ENCODE measurements around the gene ZSWIM6.

ZSWIM6 gene

GRCh38 chr5:61333321-61333953, 1.4 kb downstream of the ZSWIM6 start:
- DNase-seq, result peak; percentile 58

DNA sequence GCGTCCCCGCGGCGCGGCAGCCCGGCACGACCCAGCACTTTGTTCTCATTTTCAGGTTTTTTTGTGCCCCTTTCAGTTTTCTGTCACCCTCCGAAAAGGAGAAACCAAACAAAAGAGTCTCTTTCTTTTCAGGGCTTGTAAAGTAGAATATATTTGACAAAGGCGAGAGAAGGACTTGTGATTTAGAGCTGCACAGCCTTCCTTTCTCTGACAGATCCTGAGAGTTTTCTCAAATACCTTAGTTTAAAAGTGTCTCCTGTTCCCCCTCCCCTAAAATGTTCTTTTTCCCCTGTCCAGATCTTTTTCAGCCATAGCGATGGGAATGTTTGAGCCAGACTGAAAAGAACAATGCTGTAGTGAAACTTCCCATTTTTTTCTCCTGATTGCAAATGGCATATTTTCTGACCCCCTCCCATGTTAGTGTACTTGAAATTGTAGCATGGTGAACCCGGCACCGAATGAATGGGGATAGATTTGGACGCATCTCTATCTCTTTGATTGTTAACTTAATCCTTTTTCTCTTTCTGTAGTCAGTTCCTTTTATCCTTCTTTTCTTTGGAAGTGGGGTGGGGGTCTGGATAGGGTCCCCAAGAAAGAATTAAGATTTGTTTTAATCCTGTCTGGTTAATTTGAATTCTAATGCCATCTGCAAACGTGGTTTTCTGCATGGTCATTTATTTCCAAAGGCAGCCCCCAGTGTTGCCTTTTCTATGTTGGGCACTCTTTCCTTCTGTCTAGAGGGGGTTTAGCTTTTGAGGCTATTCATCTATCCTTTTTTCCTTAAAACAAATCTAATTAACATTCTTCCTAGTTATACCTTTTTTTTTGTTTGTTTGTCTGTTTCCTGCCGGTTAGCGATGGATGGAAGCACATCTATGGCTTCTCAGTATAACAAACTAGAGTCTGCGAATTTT, 2.2 kb downstream of the ZSWIM6 start:
- no peak for DNase-seq

DNA sequence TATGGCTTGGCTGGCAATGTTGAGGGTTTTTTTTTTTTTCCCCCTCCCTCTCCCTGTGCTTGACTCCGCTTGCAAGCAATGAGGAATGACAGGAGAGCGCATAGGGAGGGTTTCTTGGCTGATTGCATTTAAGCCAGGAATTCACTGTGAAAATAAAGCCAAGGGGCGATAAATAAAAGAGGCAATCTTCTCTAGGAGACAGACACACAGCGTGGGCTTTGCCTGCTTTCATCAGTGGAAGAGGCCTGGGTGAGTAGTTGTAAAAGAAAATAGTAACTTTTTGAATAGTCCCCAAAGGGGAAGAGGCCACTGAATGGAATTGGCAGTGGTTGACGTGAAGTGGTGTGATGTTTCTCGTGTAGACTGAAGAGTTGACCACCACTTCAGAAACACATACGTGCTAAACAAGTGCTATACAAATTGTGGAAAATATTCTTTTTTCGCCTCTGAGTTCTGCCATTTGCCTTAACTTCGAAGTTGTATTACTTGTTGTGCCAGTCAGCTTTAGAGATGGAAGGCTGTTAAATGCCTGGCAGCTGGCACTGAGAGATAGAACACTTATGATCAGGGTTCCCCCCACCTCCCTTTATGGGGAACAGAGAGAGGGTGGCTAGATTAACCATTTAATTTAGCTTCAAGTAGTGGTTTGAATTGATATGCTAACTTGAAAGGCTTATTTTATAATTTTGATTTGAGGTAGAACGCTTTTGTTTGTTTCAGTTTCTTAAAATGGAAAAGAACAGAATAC, 3.0 kb downstream of the ZSWIM6 start:
- no peak for DNase-seq

GRCh38 chr5:61339764-61340163, 7.7 kb downstream of the ZSWIM6 start:
- no peak for DNase-seq

DNA sequence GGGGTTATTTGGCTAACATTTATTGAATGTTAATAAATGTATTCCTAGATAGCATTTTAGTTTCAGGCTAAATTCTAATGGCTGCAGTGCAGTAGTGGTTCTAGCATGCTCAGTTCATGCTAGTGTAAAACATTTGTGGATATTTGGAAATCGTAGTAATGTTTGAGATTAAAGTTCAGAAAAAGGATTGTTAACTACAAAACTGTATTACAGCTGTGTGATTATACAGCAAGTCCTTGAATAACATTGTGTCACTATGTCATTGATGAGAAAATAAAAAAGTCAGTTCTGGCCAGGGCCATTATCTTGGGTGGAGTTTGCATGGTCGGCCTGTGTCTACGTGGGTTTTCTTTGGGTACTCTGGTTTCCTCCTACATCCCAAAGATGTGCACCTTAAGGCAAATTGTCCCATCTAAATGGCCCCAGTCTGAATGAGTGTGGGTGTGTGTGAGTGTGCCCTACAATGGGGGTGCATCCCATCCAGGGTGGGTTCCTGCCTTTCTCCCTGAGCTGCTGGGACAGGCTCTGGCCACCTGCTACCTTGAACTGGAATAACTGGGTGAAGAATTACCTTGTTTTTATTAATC, 8.8 kb downstream of the ZSWIM6 start:
- no peak for DNase-seq

DNA sequence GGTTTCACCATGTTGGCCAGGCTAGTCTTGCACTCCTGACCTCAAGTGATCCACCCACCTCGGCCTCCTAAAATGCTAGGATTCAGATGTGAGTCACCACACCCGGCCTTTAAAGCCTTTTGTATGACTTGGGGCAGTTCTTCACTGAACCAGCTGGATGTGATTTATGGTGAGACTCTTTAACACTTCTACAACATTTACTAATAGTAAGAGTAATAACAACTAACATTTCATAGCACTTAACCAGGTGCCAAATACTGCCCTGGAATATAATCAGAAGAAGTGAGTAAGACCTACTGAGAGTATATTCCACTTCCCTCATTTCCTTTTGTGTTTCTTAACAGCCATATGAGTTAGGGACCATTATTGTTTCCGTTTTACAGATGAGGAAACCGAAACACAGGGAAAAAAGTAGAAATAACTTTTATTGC, 10.0 kb downstream of the ZSWIM6 start:
- no peak for DNase-seq

DNA sequence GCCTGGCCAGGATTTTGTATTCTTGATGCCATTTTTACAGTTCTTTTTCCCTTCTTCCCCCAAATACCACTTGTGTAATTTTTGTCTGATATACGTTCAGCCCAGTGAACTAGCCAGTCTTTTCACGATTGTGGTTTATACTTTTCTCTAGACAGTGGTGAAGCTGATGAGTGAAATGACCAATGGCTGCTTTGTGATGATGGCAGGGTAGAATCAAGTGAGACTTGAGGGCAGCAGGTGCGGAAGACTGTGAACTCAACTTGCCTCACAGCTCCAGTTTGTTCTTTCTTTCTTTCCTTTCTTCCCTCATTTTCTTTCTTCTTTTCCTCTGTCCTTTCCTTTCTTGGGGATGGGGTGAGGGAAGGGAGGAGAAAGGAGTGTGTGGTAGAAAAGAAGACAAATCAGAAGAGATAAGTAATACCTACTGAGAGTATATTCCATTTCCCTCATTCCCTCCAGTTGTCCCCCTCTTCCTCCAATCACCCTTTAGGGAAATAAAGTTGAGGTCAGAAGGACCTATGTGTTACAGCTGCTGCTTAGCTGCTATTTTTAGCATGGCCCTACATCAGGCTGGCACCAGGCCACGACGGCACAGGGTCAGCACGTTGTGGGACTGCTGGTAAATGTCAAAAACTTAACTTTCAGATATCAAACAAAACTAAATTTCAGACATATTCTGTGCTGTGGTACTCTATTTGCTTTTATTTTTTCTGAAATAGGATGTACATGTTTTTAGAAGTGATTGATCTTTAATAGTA, 12.3 kb downstream of the ZSWIM6 start:
- no peak for DNase-seq

DNA sequence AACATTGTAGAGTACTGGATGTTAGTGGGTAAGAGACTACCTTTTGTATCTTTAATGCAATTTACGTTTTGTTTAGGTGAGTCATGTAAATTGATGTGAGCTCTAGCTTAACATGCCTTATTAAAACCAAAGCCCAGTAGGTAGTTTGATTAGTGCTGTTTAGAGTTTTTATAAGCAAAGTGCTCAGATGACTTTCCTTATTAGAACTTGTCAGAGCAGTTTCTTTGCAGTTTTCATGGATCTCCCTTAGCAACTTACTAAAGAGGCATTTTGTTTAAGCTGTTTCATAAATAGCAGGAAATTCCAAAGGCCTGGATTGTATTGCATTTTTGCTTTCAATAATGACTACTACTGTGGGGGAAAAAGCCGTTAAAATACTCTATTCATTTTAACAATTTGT, 14.5 kb downstream of the ZSWIM6 start:
- no peak for DNase-seq

- DNase-seq, result no peak
Measured at GRCh38 chr5:61347080-61347479, 15.0 kb downstream of the ZSWIM6 start.

DNA sequence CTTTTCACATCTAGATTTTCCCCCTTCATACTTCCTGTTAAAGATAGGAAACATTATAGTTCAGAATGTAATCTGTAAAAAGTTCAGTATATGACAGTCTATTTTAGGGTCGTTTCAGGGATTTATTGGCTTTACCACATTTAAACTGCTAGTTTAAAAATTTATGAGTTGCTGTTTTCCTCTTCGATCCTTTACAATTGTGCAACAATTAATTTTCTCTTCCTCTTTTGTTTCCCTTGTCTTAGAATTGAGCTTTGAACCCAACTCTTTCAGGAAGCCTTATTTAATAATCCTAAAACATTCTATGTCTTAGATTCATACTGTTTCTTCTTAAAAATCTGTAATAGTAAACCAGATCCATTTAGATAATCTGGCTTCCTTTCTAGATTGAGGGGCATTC, 16.4 kb downstream of the ZSWIM6 start:
- no peak for DNase-seq

GRCh38 chr5:61349935-61350334, 17.9 kb downstream of the ZSWIM6 start:
- no peak for DNase-seq

DNA sequence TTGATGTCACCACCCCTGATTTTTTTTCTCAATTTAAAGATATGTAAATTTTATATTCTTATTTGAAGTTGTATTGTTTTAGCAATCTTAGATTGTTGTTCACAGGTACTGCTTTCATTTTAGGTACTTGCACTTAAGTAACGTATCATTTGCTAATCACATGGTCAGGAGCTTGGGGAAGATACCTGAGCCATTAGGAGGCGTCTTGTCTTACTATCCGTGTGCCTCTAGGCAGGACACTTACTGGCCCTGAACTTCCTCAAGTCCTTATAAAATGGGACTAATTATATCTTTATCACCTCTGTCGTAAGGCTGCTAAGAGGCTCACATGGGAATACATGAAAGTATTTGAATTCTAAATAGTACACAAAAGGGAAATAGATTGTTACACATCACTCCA, 18.5 kb downstream of the ZSWIM6 start:
- no peak for DNase-seq

GRCh38 chr5:61351733-61352132, 19.7 kb downstream of the ZSWIM6 start:
- no peak for DNase-seq

DNA sequence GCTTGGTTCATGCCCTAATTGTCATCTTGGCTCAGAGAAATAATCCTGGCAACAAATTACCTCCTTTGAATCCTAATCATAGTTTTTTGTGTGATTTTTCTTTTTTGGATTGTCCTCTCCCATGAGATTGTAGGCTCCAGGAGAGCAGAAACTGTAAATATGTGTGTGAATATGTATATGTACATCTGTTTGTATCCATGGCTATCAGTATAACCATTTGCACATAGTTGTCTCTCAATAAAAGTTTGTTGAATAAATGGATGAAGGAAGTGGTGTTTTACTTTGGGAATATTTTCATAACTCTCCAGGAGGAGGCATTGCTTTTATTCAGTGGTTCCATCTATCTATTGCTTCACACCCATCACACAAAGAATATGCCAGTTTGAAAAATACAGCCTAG, 20.1 kb downstream of the ZSWIM6 start:
- DNase-seq, result no peak

DNA sequence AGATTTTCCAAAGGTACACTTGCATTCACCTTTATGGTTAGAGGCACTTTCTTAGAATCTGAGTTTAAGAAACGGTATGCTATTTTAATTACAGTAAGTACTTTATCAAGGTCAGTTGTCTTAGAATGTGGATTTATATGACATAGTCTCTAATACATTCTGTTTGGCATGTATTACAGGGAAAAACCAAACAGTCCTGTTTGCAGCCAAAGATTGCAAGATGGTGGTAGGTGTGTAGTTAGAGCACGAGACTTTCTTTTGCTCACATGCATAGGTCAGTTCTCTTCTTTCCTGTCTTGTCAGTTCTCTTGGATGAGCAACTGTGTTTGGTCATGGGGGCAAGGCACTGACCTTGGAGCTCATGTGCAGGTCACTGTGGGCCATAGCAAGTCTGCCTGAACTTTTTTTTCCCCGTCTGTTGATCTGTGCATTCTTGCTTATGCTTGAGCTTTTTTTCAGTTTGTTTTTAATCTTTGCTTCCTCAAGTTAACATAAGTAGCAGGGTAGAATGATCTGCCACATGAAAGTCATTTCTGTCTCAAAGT, 20.6 kb downstream of the ZSWIM6 start:
- DNase-seq, result no peak

DNA sequence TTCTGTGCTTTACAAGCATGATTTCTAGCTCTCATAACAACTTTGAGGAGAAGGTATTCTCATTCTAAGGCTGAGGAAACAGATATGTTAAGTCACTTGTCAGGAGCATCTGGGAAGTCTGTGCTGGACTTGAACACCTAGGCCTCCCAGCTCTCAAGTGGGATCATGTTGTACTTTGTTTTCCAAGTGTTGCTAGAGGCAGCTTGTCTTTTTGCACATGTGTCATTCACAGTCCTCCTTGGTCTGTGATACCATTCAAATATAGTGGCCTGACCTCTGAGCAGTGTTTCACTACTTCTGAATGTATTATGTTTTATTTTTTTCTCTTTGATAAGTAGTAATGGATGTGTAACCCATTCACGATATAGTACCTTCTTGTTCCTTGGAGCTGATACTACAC, 21.2 kb downstream of the ZSWIM6 start:
- no peak for DNase-seq

GRCh38 chr5:61354199-61354598, 22.1 kb downstream of the ZSWIM6 start:
- DNase-seq, result no peak

- DNase-seq, result no peak
Measured at GRCh38 chr5:61357745-61358144, 25.7 kb downstream of the ZSWIM6 start.

DNA sequence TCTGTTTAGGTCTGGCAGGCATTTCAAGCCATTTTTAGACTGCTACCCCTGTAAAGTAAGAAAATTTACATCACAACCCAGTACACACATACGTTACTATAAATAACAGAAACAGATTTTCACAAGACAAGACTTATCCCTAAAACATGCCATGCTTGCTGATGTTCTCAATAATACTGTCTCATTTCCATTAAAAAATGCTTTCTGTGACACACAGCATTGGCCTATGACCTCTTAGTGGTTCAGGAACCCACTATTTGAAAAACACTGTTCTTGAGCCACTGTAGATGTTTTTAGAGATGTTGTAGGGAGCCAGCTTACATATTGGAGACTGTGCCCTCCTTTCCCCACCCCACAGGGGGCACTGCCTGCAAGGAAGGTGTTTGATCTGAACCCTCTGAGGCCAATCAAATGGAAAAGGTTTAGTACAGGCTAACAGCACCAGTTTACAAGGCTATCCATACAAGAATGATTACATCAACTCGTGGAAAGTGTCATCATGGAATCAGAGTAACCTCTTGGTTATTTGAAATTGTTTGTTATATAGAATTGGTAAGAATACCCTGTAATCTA, 30.8 kb downstream of the ZSWIM6 start:
- DNase-seq, result peak; percentile 13

DNA sequence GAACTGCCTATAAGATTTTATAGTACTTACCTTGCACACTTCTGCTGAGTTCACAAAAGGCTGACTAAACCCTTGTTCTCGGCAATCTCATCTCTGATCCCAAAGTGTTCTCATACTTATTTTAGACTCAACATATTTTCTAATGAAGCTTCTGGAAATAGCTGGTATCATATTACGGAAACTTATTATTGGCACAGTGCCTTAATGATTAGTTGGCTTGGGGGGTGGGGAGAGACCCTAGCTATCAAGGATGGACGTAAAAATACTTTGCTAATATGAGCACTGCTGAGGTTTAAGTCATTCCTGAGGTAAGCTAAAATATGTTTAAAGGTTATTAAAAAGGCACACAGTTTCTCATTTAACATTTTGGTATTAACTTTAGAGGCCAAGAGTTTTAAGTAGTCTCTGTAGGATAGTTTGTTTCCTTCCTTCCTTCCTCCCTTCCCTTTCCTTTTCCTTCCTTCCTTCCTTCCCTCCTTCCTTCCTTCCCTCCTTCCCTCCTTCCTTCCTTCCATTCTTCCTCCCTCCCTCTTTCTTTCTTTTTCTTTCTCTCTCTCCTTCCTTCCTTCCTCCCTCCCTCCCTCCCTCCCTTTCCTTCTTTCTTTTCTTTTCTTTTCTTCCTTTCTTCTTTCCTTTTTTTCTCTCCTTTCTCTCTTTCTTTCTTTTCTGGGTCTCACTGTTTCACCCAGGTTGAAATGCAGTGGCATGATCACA, 31.5 kb downstream of the ZSWIM6 start:
- no peak for DNase-seq

Data from NCI-H146 (cell line).